HG03521 (cell line): ENCODE results near the gene MOGAT2.
"Not testable (repeated sequence)": the region's sequence is repeated elsewhere in the genome, so short reads cannot be mapped to it uniquely, and the experiment has no call there.

Source experiments
- ATAC-seq: cut with Tn5 transposase; IDR thresholded peaks from one replicate; pipeline ENCODE4 v1.9.1; 2021; ENCODE audit warnings: mild to moderate bottlenecking, moderate library complexity; ENCODE audit not compliant: unreplicated experiment

Gene MOGAT2

GRCh38 chr11:75748729-75749273 is 31.2 kb downstream of the MOGAT2 start:
- not testable (repeated sequence) for ATAC-seq

DNA sequence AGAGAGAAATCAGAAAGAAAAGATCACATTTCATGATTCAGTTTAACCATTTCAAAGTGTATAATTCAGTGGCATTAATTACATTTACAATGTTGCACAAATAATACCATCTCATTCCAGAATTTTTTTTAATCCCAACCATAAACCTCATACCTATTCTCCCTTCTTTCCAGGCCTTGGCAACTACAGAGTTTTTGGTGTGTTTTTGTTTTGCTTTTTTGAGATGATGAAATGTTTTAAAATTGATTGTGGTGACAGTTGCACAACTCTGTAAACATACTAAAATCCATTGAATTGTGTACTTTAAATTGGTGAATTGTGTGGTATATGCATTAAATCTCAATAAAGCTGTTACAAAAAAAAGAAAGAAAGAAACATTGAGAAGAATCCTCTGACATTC is 37.3 kb downstream of the MOGAT2 start:
- not testable (repeated sequence) for ATAC-seq

DNA sequence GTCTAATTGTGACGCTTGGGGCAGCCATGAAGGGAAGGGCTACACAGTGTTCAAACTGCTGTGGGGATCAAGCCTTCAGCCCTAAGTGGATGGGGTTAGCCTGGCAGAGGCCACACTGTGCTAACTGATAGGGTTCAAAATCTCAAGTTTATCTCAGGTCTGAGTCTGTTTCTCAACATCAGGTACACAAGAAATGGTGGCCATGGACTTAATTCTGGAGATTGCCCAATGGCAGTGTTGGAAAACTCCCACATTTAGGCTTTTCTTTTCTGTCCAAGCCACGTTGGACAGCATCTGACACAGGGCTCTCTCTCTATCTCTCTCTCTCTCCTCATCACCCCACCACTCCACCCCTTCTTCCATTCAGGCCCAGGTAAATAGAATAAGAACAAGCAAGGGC is 40.0 kb downstream of the MOGAT2 start:
- ATAC-seq = no peak

- ATAC-seq = no peak
Observed at GRCh38 chr11:75759832-75760231, 42.2 kb downstream of the MOGAT2 start.

DNA sequence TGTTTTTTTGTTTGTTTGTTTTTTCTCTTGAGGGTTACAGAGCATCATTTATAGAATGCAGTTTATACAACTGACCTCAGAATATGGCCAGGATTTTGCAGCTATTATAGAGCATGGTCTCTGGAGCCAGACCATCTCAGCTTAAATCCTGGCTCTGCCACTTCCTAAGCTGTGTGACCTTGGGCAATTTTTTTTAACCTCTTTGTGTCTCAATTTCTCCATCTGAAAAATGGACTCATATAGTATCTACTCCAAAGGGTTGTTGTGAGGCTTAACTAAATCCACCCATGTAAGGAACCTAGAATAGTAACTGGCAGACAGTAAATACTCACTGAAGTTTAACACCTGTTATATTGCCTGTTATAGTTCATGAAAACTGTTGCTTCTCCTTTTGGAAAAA is 42.6 kb downstream of the MOGAT2 start:
- ATAC-seq = no peak

DNA sequence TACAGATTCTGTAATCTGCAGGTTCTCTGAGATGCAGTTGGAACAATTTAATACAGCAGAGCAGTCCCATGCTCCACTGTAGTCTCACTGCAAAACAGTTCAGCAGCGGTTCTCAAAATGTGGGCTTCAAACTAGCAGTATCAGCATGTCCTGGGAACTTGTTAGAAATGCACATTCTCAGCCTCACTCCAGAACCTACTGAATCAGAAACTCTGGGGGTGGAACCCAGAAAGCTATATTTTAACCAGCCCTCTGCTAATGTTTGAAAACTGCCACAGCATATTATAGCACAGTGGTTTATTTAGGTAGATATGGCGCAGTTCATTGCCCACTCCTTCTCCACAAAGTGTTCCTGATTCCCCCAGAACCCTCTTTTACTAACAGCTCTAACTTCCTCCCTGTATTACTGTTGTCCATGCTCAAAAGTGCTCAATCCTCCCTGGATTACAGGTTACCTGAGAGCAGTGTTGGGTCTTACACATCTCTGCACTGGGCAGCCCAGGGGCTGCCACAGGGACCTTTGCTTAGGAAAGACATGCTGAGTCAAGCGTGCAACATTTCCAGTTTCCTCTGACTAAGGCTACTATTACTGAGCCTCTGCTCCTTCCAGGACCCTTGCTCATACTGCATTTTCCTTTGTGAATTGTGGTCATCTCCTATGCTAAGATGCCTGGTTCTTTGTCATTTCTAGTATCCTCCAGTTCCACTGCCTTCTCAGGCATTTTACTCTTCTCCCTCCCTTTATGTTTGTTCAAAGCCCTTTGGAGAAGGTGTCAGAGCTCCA is 43.3 kb downstream of the MOGAT2 start:
- no peak for ATAC-seq

- no peak for ATAC-seq
Observed at GRCh38 chr11:75762158-75762557, 44.5 kb downstream of the MOGAT2 start.

- no peak for ATAC-seq
Observed at GRCh38 chr11:75762885-75763284, 45.2 kb downstream of the MOGAT2 start.

- no peak for ATAC-seq
Observed at GRCh38 chr11:75763846-75764245, 46.2 kb downstream of the MOGAT2 start.

DNA sequence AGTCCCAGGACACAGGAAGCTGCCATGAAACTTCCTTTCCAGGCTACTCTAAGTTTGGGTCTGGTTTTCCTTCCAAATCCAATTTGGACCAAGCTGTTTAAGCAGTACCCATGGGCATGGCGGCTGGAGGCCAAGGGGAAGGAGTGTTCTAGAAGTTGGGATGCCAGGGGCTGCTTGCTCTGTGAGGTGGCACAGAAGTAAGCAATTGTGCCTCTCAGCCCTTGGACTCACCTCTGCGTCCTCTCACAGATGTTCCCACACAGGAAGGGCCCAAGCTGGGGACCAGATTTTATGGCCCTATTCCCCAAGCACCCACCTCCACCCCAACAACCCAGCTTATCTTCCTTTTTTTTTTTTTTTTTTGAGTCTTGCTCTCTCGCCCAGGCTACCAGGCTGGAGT is 47.5 kb downstream of the MOGAT2 start:
- ATAC-seq = no peak

DNA sequence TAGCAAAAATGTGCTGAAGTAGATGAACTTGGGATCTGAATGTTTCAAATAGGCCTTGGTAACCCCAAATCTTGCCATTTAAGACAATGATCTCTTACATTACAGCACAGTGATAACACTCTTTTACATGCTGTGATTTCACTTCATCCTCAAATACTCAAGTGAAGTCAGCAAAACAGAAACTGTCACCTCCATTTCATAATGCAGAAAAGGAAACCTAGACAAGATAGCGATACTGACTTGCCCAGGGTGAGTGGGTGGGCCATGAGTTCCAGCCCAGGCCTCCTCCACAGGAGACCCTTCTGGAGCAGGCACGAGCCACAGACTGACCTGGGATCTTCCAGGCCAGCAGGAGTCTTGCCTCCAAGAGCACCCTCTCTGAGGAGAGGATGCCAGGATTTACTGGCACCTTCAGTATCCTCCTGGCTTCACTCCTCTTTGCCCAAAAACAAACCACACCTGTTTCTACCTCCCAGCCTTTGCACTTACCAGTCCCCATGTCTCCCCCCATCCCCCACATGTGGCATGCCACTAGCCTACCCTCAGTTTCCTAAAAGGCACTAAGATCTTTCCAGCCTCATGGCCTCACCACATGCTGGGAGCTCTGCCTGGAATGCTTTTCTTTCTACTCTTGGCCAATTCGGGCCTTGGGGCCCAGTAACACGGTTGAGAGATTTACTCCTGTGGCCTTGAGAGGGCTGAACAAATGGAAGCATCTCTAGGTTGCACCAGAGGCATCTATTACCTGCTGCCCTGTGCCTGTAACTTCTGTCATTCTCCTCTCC is 49.0 kb downstream of the MOGAT2 start:
- no peak for ATAC-seq

- no peak for ATAC-seq
Observed at GRCh38 chr11:75767228-75767572, 49.6 kb downstream of the MOGAT2 start.

- ATAC-seq = no peak
Observed at GRCh38 chr11:75767793-75768111, 50.1 kb downstream of the MOGAT2 start.

- peak; percentile 67 for ATAC-seq
Observed at GRCh38 chr11:75768112-75768908, 50.7 kb downstream of the MOGAT2 start, which contains the start of gene DGAT2. DGAT2 (plus strand) TSS chr11:75768778; CDS start chr11:75768992, 214 bp downstream.

DNA sequence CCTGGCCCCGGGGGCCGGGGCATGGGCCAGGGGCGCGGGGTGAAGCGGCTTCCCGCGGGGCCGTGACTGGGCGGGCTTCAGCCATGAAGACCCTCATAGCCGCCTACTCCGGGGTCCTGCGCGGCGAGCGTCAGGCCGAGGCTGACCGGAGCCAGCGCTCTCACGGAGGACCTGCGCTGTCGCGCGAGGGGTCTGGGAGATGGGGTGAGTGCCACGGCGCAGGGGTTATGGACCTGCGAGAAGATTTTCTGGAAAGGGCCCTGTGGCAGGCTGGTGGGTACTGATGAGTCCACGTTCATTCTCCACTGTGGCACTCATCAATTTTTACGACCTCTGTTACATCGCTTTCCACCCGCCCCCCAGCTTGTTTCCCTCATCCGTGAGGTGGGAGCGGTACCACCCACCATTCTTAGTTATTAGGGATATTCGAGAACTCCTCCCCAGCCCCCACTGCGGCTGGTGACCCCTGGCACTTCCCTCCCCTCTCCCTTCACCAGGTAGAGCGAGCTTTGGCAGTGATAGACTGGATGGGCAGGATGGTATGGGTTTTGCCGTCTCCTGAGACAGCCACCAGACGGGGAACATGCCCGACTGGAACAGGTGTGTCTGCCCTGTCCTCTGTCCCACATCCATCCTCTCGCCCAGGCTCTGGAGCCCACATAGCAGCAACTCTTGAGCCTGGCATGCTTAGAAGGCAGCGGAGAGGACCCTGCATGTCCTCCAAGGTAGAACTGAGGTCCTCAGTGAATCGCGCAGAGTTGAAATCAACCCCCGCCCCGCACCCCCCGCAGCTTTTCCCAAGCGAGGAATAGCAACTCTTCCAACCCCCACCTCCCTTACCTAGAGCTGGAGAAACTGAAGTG is 51.5 kb downstream of the MOGAT2 start:
- ATAC-seq = no peak

DNA sequence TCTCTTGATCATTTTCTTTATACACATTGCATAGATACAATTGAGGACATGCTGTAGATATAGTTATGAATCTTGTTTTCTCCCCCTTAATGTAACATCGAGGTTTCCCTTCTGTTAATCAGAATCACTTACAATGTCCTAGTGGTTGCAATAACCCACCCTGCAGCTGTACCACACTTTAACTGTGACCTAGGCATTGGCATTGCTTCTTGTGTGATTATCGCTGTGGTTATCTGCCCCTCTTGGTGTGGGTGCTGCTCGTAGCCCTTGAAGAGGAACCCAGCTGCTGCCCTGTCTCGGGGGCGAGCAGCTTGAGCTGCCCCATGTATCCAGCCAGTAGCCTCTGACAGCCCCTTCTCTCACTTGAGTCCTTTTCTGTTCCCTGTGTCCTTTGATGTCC is 52.5 kb downstream of the MOGAT2 start:
- ATAC-seq = no peak

GRCh38 chr11:75771646-75772410 is 54.2 kb downstream of the MOGAT2 start:
- ATAC-seq = no peak

DNA sequence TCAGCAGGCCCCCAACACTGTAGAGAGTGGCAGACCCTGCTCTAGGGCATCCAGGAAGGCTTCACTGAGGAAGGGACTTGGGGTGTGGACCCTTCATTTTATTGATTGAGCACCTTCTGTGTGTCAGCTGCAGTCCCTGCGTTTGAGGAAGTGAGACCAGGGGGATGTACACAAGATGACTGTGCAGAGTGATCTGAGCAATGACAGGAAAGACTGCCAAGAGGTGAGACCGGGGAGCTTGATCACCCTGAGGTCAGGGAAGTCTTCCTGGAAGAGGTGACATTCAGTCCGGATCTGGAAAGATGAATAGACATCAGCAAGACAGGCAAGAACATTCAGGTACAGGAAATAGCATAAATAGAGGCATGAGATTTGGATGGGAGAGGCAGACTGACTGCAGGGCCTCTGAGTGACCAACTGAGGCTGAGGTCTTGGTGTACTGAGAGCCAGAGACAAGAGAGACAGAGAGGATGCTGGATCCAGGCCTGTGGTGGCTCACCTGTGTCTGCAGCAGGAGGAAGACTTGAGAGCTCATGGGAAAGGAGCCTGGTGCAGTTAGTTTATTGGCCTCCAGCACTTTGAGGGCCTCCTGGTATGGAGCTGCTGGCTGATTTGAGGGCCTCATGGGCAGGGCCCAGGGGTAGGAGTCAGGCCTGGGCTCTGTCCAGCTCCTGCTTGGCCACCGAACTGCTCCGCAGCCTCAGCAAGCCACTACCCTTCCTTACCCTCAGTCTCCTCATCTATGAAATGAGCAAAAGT is 56.1 kb downstream of the MOGAT2 start:
- peak; percentile 92 for ATAC-seq

DNA sequence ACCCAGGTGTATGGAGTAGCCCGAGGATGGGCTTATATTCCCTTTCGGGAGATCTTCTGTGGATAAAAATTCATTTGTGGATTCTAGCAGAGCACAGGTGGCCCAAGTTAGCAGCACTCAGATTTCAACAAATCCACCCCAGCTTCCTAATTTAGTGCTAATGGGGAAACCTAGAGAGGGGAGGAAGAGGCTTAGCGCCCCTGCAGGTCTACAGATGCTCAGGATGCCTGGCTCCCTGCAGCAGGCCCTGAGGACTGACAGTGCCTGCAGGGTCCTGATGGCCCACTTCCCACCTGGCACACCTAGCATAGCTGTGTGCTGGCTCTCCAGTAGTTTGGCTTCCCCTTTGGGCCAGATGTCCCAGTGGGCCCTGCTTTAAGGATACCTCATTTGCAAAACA is 57.4 kb downstream of the MOGAT2 start:
- no peak for ATAC-seq
